Germinal center (tissue), 1 donor: ENCODE results near the gene CEP112.
"Not testable (repeated sequence)": the region's sequence is repeated elsewhere in the genome, so short reads cannot be mapped to it uniquely, and the experiment has no call there.

ENCODE experiments used
- DNase-seq: peaks from one replicate; pipeline ENCODE4 v3.0.0; 2012; ENCODE audit warnings: mixed read lengths, low spot score

CEP112 gene

GRCh38 chr17:65776890-65777289 is 415.0 kb downstream of the CEP112 start:
- DNase-seq, result no peak

- no peak for DNase-seq
These were observed 417.1 kb downstream of the CEP112 start for GRCh38 chr17:65774787-65775186.

GRCh38 chr17:65772989-65773388 is 418.9 kb downstream of the CEP112 start:
- DNase-seq, result no peak

GRCh38 chr17:65771704-65772103 is 420.2 kb downstream of the CEP112 start:
- DNase-seq, result no peak

GRCh38 chr17:65763786-65764185 is 428.1 kb downstream of the CEP112 start:
- DNase-seq, result no peak

GRCh38 chr17:65762973-65763372 is 429.0 kb downstream of the CEP112 start:
- DNase-seq, result no peak

- DNase-seq, result no peak
These were observed 432.4 kb downstream of the CEP112 start for GRCh38 chr17:65759532-65759931.

- no peak for DNase-seq
These were observed 435.2 kb downstream of the CEP112 start for GRCh38 chr17:65756760-65757159.

GRCh38 chr17:65755799-65756198 is 436.1 kb downstream of the CEP112 start:
- DNase-seq, result no peak

- DNase-seq, result no peak
These were observed 437.3 kb downstream of the CEP112 start for GRCh38 chr17:65754630-65755029.

GRCh38 chr17:65754081-65754480 is 437.9 kb downstream of the CEP112 start:
- no peak for DNase-seq

- DNase-seq, result no peak
These were observed 438.6 kb downstream of the CEP112 start for GRCh38 chr17:65753348-65753747.

- DNase-seq, result no peak
These were observed 440.7 kb downstream of the CEP112 start for GRCh38 chr17:65751263-65751662.

- DNase-seq, result no peak
These were observed 441.3 kb downstream of the CEP112 start for GRCh38 chr17:65750631-65751115.

GRCh38 chr17:65750166-65750565 is 441.8 kb downstream of the CEP112 start:
- DNase-seq, result no peak

GRCh38 chr17:65749479-65749878 is 442.5 kb downstream of the CEP112 start:
- DNase-seq, result no peak

- DNase-seq, result no peak
These were observed 446.7 kb downstream of the CEP112 start for GRCh38 chr17:65745241-65745640.

- no peak for DNase-seq
These were observed 448.7 kb downstream of the CEP112 start for GRCh38 chr17:65743308-65743655.

GRCh38 chr17:65742403-65743307 is 449.3 kb downstream of the CEP112 start:
- DNase-seq, result no peak

GRCh38 chr17:65741710-65742109 is 450.2 kb downstream of the CEP112 start:
- DNase-seq, result no peak

GRCh38 chr17:65739034-65739433 is 452.9 kb downstream of the CEP112 start:
- DNase-seq, result no peak

GRCh38 chr17:65737451-65737850 is 454.5 kb downstream of the CEP112 start:
- DNase-seq, result no peak

- no peak for DNase-seq
These were observed 458.6 kb downstream of the CEP112 start for GRCh38 chr17:65733314-65733713.

GRCh38 chr17:65732667-65733066 is 459.3 kb downstream of the CEP112 start:
- not testable (repeated sequence) for DNase-seq
